H4 (cell line): ENCODE results near the gene SUSD4. TPM values are rescaled to one million over a fixed set of nuclear protein-coding genes. Genes with fewer than 3 reads are reported as not detected.

ENCODE experiments used
- DNase-seq: peaks from one replicate; pipeline ENCODE4 v3.0.0-alpha.2; 2015; ENCODE audit warnings: low spot score
- total RNA-seq: library from RNA; depleted of rRNA; stranded (reverse); fragments of >200 nt; shearing (Covaris generic); gene quantifications from 2 replicates; pipeline ENCODE4 v1.2.3, GENCODE V29; 2014

The SUSD4 gene
- total RNA-seq, 1 experiment from 2014 or later: 0.14 TPM

- peak; percentile 87 for DNase-seq
Observed at GRCh38 chr1:223230161-223230881, 133.7 kb downstream of the SUSD4 start.

GRCh38 chr1:223229756-223230155 lies 134.2 kb downstream of the SUSD4 start:
- peak; percentile 44 for DNase-seq

GRCh38 chr1:223228931-223229528 lies 134.9 kb downstream of the SUSD4 start:
- DNase-seq: peak; percentile 20

GRCh38 chr1:223228201-223228600 lies 135.8 kb downstream of the SUSD4 start:
- no peak for DNase-seq

- no peak for DNase-seq
Observed at GRCh38 chr1:223227486-223228196, 136.3 kb downstream of the SUSD4 start.

GRCh38 chr1:223227031-223227430 lies 136.9 kb downstream of the SUSD4 start:
- no peak for DNase-seq

GRCh38 chr1:223226271-223226670 lies 137.7 kb downstream of the SUSD4 start:
- DNase-seq: no peak

GRCh38 chr1:223225481-223225880 lies 138.5 kb downstream of the SUSD4 start:
- no peak for DNase-seq

GRCh38 chr1:223225061-223225460 lies 138.9 kb downstream of the SUSD4 start:
- DNase-seq: no peak

- no peak for DNase-seq
Observed at GRCh38 chr1:223224465-223224864, 139.5 kb downstream of the SUSD4 start.

- DNase-seq: no peak
Observed at GRCh38 chr1:223223091-223223995, 140.6 kb downstream of the SUSD4 start.

- DNase-seq: no peak
Observed at GRCh38 chr1:223222377-223222776, 141.6 kb downstream of the SUSD4 start.

- no peak for DNase-seq
Observed at GRCh38 chr1:223221686-223222085, 142.3 kb downstream of the SUSD4 start.

- no peak for DNase-seq
Observed at GRCh38 chr1:223219846-223220610, 143.9 kb downstream of the SUSD4 start.

- no peak for DNase-seq
Observed at GRCh38 chr1:223219318-223219635, 144.7 kb downstream of the SUSD4 start.

- DNase-seq: no peak
Observed at GRCh38 chr1:223217781-223218180, 146.2 kb downstream of the SUSD4 start.

GRCh38 chr1:223216531-223217205 lies 147.3 kb downstream of the SUSD4 start:
- DNase-seq: no peak

- no peak for DNase-seq
Observed at GRCh38 chr1:223216074-223216473, 147.9 kb downstream of the SUSD4 start.

GRCh38 chr1:223215026-223215425 lies 148.9 kb downstream of the SUSD4 start:
- no peak for DNase-seq

GRCh38 chr1:223214261-223214807 lies 149.6 kb downstream of the SUSD4 start:
- DNase-seq: no peak
